GM19328 (cell line): ENCODE results near the gene NEB.
A peak's percentile ranks its signal among the peaks of the same experiment; 100 is the strongest.
"Not testable (repeated sequence)": the region's sequence is repeated elsewhere in the genome, so short reads cannot be mapped to it uniquely, and the experiment has no call there.

Experiments
- ATAC-seq: cut with Tn5 transposase; IDR thresholded peaks from one replicate; pipeline ENCODE4 v1.9.1; 2021; ENCODE audit warnings: mild to moderate bottlenecking, moderate library complexity; ENCODE audit not compliant: unreplicated experiment

Gene NEB

DNA sequence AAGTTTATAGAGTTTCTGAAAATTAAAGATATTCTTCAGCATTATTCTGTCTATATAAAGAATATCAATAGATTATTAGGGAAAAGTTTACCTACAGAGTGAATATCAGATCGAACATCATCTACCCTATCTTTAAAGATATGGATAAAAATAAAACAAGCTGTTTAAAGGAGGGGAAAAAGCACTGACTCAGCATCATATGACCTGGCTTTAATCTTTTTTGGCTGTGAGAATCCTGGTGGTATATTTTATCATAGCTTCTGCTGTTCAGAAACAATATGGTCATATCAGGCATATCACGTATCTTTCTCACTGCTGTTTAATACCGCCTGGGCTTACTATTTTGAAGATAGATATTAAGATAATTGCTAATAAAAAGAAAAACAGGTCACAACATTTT lies 80.2 kb downstream of the NEB start:
- ATAC-seq, result no peak

DNA sequence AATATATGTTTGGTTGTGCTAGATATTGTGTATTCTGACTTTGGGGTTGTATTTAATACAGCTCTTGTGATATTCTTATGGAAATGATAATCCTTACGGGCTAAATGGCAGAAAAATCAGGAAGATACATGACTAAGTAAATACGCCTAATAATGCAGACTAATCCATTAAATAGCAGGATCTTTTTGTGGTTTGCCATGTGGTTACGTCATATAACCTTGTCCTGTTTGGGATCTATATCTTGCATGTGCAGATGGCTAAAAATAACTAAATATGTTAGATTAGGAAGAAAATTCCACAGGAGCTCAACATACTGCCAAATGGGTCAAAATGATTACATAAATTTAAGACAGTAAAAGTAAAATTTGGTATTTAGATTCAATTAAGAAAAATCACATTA lies 83.0 kb downstream of the NEB start:
- no peak for ATAC-seq

DNA sequence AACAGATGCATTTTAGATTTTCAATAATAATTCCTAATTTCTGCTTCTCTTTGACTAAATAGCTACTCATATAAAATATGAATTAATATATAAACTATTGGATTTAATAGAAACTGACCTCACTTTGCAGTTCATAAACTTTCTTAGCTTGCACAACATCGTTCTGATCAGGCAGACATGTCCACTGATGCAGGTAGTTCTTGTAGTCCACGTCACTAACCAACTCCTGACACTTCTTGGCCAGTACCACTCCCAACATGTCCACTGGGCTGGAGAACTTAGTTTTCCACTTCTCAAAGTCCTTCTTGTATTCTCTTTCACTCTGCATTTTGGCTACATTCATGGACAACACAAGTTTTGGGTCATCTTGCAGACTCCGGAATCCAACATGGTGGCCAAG lies 83.8 kb downstream of the NEB start:
- ATAC-seq, result no peak

DNA sequence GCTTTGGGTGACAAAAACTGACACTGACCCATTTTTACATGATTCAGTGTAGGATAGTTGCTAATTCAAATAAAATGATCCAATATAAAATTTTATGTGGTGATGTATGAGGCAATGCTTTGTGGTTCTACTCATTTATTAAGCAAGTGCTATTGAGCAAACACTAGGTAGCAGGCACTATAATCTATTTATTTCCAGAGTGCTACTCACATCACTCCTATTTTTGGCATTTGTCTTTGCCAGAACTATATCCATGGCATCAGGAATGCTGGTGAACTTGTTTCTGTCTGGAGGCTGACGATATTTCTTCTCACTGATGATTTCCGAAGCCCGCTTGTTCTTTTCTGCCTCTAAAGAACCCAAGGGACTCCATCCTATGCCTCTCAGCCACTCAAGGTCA lies 84.3 kb downstream of the NEB start:
- no peak for ATAC-seq

- ATAC-seq, result no peak
These were observed 84.9 kb downstream of the NEB start for GRCh38 chr2:151649400-151649799.

GRCh38 chr2:151646512-151646911 lies 87.8 kb downstream of the NEB start:
- not testable (repeated sequence) for ATAC-seq

- ATAC-seq, result no peak
These were observed 89.7 kb downstream of the NEB start for GRCh38 chr2:151644580-151644979.

GRCh38 chr2:151641895-151642294 lies 92.4 kb downstream of the NEB start:
- ATAC-seq, result not testable (repeated sequence)

DNA sequence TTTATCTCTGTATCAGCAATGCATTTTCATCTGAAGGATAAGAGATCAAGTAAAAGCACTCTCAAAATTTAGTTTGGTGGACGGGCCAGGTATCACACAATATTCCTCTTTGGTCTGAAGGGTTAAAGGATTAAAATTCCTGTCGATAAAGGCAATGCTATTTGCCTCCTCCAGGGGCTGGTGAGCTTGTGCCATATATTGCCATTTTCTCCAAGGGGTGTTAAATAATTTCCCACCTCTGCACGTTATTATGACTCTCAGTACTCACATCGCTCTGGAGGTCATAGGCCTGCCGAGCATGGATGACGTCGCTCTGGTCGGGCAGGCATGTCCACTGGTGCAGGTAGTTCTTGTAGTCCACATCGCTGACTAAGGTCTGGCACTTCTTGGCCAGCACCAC lies 94.2 kb downstream of the NEB start:
- ATAC-seq, result no peak

GRCh38 chr2:151638990-151639389 lies 95.3 kb downstream of the NEB start:
- no peak for ATAC-seq

- peak; percentile 48 for ATAC-seq
These were observed 95.9 kb downstream of the NEB start for GRCh38 chr2:151638191-151638933.

GRCh38 chr2:151637271-151637781 lies 97.0 kb downstream of the NEB start:
- ATAC-seq, result peak; percentile 54

GRCh38 chr2:151634736-151635467 lies 99.4 kb downstream of the NEB start:
- no peak for ATAC-seq

- ATAC-seq, result no peak
These were observed 101.2 kb downstream of the NEB start for GRCh38 chr2:151632993-151633565.

- no peak for ATAC-seq
These were observed 103.9 kb downstream of the NEB start for GRCh38 chr2:151630372-151630771.

DNA sequence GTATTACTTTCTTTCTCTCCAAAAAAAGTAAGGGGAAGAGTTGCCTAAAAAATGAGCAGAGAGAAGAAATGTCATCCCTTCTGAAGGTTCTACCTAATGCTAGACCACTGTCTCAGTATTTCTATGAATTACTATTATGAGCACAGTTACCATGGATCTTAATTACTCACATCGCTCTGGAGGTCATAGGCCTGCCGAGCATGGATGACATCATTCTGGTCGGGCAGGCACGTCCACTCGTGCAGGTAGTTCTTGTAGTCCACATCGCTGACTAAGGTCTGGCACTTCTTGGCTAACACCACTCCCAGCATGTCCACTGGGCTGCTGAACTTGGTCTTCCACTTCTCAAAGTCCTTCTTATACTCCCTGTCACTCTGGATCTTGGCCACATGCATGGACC lies 106.9 kb downstream of the NEB start:
- ATAC-seq, result no peak

DNA sequence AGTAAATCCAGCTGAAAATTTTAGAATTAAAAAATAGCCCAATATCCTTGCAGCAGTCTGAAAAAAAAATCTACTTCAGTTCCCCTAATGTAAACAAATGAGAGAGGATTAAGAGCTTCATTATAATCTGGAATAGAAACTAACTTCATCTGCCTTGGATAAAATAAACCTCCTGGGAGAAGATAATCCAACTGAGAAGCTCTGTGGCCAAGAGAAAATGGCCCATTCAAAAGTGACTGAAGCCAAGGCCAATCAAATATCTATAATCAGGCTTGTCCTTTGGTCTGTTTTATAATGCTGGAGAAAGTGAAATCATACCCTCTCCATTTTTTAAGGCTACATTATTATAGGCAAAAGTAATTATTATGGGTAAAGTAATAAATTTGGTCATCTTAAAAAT lies 110.0 kb downstream of the NEB start:
- no peak for ATAC-seq

GRCh38 chr2:151623631-151624030 lies 110.6 kb downstream of the NEB start:
- no peak for ATAC-seq

DNA sequence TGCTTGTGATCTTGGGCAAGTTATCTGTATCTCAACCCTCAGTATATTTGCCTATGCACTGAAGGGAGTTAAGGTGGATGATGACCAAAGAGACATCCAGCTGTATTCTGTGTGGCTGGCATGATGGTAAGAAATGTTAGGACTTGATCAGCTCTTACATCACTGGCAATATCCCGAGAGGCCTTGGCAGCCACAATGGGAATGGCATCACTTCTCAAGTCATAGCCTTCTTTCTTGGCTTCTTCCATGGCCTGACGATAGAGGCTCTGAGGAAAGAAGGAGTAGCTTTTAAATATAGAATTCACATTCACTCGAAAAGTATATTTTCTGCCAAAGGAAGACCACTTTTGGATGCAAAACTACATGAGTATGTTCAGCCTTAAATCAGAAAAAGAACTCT lies 113.5 kb downstream of the NEB start:
- ATAC-seq, result no peak

GRCh38 chr2:151619337-151619989 lies 114.8 kb downstream of the NEB start:
- ATAC-seq, result no peak

DNA sequence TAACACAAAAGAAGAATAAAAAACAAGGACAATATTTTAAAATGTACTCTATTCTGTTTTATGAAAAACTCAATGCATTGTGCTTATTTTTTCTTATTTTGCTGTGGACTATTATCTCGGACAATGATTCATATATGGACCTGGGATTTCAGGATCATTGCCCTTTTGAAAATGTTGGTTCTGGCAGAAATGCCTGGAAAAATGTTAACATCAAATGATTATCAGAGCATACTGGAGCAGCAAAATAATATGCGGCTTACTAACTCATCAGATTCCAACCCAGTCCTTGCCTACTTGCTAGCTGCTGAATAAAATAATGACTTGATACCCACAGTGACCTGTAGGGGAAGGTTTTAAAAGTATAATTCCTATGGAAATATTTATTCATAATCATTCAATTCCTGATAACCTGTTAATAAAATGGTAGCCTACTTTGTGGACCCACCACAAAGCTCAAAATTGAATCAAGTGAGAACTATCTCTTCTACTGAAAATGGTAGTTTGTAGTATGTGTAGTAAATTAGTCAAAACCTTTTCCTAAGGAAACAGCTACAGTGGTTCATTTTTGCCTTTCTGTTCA lies 117.4 kb downstream of the NEB start:
- no peak for ATAC-seq
